Smooth muscle cell of the brain vasculature (primary cell): ENCODE results near the gene LEAP2.
A peak's percentile ranks its signal among the peaks of the same experiment; 100 is the strongest.
"Not testable (repeated sequence)": the region's sequence is repeated elsewhere in the genome, so short reads cannot be mapped to it uniquely, and the experiment has no call there.

Experiments
- DNase-seq: peaks from one replicate; pipeline ENCODE4 v3.0.0-alpha.2; 2012; ENCODE audit warnings: low read depth, low spot score

Gene LEAP2

GRCh38 chr5:132840896-132841295, 32.6 kb upstream of the LEAP2 start:
- DNase-seq: no peak

DNA sequence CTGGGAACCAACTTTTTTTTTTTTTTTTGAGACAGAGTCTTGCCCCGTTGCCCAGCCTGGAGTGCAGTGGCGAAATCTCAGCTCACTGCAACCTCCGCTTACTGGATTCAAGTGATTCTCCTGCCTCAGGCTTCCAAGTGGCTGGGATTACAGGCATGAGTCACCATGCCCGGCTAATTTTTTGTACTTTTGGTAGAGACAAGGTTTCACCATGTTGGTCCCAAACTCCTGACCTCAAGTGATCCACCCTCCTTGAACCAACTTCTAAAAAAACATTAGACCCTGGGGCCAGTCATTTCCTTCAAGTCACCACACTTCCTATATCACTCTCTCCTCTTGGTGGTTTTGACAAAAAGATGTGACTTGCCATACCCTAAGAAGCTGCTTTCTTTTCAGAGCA, 32.2 kb upstream of the LEAP2 start:
- no peak for DNase-seq

DNA sequence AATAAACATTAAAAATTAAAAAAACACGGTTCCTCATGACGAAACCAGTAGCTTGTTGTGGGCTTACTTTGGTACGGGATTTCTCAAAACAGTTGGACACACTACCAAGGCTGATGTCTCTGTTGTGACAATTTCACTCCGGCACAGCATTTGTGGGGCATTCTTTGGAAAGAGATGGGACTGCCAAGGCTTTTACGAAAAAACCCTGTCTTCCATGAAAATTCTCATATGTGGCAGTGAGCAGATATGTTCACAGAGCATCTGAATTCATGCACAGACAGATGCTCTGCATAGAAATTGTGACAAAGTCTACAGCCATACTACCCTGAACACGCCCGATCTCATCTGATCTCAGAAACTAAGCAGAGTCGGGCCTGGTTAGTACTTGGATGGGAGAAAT, 25.2 kb upstream of the LEAP2 start:
- no peak for DNase-seq

DNA sequence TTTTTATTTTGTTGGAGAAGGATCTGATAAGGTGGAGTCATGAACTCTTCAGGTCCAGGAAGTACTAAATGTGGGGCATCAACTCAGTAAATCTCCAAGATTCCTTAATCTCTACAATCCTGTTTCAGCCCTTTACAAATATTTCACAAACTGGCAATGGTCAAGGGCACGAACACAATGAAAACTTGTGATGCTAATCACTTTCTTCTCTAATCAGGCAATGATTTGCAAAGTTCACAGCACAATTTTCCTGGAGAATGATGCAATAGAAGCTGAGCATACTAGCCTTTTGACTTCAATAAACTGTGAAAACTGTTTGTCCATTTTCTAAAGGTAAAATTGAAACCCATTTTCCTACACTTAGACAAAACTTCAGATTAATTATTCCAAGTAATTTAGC, 24.1 kb upstream of the LEAP2 start:
- no peak for DNase-seq

DNA sequence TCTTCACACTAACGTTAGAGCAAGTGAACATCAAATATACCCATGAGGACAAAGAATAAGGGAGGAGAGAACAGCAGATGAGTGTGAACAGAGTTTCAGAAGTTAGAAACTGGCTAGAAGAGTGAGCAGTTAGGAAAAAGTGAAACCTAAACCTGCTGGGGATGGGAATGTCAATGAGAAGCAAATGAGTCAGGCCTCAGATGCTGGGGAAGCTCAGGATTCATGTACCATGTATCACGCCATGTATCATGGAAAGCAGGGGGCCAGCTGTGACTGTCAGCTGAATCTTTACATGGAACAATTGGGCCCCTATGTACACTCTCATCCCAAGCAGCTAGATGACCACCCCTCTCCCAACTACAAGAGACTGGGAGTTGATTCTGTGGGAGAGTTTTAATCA, 23.4 kb upstream of the LEAP2 start:
- no peak for DNase-seq

DNA sequence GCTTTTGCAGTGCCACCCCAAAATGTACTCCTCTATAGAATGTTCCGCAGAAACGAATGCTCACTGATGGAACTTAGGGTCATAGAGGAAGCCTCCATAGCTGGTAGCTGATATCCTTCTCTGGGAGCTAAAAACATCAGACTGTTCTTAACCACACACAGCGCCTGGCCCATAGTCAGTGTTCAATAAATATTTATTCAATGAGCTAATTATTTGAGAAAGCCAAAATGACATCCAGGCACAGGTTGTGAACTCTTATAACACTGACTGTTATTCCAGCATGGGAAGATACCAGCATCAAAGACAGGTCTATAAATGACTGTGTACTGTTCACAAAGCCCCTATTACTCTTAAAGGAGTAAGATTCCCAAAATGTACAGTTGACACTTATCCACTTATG, 20.1 kb upstream of the LEAP2 start:
- DNase-seq: no peak

GRCh38 chr5:132853790-132854189, 19.7 kb upstream of the LEAP2 start:
- DNase-seq: no peak

GRCh38 chr5:132854301-132854700, 19.2 kb upstream of the LEAP2 start:
- DNase-seq: no peak

- DNase-seq: not testable (repeated sequence)
These were observed 18.5 kb upstream of the LEAP2 start for GRCh38 chr5:132854992-132855391.

DNA sequence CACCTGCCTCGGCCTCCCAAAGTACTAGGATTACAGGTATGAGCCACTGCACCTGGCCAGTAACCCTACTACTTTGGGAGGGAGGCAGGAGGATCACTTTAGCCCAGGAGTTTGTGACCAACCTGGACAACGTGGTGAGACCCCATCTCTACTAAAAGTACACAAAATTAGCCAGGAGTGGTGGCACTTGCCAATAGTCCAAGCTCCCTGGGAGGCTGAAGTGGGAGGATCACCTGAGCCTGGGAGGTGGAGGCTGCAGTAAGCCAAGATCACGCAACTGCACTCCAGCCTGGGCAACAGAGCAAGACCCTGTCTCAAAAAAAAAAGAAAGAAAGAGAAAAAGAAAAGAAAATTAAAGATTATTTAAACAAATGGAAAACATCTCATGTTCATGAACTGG, 17.5 kb upstream of the LEAP2 start:
- DNase-seq: no peak

DNA sequence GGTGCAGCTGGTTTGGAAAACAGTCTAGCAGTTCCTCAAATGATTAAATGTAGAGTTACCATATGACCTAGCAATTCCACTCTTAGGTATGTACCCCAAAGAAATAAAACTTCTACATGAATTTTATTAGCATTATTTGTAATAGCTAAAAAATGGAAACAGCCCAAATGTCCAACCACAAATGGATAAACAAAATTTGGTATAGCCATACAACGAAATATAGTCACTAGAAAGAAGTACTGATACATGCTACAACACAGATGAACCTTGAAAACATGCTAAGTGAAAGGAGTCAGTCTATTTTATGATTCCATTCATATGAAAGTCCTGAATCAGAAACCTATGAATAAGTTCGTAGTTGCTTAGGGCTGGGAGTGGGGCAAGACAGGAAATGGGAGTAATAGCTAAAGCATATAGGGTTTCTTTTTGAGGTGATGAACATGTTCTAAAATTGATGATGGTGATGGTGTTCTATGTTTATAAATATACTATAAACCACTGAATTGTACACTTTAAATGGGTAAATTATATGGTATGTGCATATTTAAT, 13.5 kb upstream of the LEAP2 start:
- no peak for DNase-seq

GRCh38 chr5:132860742-132861141, 12.7 kb upstream of the LEAP2 start:
- DNase-seq: no peak

DNA sequence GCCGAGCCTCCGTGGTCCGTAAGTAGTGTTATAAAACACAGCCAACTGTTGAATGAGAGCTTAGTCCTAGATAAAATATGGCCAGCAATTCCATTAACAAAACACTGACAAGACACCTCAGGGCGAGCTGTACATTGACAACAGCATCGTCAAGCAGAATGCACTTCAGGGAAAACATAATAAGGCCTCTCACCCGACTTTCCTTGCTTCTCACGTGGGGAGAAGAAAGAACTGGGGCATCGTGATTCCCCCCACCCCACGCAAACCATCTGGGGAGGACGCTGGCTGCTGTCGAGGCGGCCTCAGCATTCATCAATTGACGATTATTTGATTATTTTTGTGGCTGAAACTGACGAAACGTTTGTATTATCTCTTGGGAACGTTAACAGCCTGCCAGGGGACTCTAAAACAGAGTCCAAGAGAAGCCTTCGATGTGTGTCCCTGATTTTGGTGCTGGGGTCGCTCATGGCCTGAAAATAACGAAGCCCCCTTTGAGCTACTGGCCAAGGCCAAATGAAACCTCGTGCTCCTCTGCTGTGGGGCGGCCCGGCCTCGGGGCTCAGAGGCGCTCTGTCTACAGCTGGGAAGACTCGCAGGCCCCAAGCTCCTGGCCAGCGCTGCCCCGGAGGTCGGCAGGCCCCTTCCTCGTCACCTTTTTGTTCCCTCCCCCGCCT, 7.7 kb upstream of the LEAP2 start:
- no peak for DNase-seq

- DNase-seq: peak; percentile 99
These were observed 7.0 kb upstream of the LEAP2 start, which contains the start of the genes GDF9 and UQCRQ for GRCh38 chr5:132866342-132867045. Gene GDF9, minus strand, starts transcription at chr5:132866469. Its CDS starts 1,936 bp downstream, at chr5:132864533. Gene UQCRQ, plus strand, starts transcription at chr5:132866642. Its CDS starts 240 bp downstream, at chr5:132866882.

DNA sequence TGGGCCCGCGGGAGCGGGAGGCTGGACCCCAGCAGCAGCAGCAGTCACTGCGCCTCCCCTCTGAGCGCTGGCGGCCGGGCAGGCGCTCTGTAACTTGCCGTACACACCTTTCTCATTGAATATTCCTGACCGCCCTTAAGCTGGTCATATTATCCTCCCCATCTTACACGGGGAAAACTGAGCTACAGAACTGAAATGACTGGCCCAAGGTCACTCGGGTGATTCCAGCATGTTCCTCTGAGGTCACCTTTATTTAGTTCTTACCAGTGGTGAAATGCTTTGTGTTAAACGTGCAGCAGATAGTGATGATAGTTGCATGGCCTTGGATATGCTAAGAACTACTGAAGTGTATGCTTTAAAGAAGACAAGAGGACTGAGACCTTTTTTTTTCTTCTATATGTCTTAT, 6.4 kb upstream of the LEAP2 start:
- no peak for DNase-seq

GRCh38 chr5:132868754-132869153, 4.7 kb upstream of the LEAP2 start:
- DNase-seq: no peak

DNA sequence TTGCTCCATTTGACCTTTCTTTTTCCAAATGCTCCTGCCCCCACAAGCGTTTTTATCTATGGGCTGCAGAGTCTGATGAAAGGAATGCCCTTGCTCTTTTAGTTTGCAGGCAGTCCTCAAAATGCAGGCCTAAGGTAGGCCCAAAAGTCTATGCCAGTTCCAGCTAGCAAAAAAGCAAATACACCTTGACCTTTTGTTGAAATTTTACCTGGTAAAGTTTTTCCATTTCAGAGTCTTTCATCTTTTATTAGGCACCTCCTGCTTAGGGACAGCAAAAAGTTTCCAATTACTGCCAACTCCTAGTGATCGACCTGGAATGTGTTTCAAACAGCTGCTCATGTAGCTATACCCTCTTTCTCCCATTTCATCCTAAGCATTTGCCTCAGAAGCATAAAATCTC, 2.7 kb upstream of the LEAP2 start:
- DNase-seq: no peak

DNA sequence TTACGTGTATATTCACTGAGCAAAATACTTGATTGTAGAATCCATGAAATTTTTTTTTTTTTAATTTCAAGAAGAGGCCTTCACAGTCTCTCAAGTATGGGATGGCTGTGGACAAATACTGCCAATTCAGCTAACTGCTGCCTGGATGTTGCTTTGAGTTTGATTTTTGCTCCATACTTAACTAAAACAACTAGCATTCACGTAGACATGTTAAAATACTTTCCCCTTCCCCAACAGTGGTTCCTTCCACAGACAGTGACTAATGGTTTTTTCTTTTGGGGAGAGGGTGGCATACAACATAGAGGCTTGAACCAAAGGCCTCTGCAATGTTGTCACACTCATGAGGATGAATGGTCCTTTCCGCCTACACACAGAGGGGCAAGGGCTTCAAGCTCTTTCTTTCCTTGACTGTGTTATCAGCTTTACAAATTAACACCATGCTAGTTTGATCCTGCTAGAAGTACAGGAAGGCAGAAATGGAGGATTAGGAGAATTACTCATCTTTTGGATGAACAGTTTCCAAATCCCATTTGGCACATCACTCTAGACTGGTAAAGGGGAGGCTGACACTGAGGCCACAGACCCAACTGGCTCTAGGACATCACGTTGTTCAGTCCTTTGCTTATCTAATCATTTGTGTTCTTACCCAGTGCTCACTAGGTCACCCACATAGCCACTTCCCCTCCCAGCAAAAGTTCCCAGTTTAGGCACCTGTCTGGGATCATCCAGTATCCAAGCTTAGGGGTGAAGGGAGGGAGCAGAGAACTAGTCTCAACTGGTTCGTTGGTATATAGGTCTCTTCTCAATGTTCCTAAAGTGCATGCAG, 1.8 kb upstream of the LEAP2 start:
- DNase-seq: no peak

- no peak for DNase-seq
These were observed 715 bp upstream of the LEAP2 start for GRCh38 chr5:132872788-132873118.

GRCh38 chr5:132873930-132874271, 433 bp downstream of the LEAP2 start:
- DNase-seq: no peak

- DNase-seq: no peak
These were observed 2.7 kb downstream of the LEAP2 start for GRCh38 chr5:132876020-132876759.

DNA sequence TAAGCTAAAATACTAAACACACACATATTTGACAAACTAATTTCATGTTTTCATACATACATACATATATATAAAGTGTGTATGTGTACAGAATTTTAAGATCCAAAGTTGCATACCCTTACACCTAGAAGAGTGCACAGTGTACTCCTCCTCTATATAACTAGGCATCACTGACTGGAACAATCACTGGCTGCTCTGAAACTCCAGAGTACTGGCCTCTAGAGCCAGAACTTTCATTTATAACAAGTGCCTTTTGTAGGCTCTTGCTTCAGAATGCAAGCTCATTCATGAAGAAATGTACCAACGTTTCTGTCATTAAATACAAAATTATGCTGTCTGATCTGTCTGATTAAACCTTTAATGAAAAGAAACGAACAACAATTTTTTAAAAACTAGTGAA, 4.0 kb downstream of the LEAP2 start:
- no peak for DNase-seq
